Caki2 (cell line): Measurements from ENCODE around the gene HCFC1R1. TPM values are rescaled to one million over a fixed set of nuclear protein-coding genes. Genes with fewer than 3 reads are reported as not detected.
"Not testable (repeated sequence)": the region's sequence is repeated elsewhere in the genome, so short reads cannot be mapped to it uniquely, and the experiment has no call there.

ENCODE experiments used
- DNase-seq: peaks from one replicate; pipeline ENCODE4 v3.0.0-alpha.2; 2015; ENCODE audit warnings: low read depth
- in situ Hi-C: cut with HindIII; loops from 2 replicates; pipeline ENCODE4 v1.10.0; 2016; ENCODE audit warnings: low sequenced_read_pairs, low pct_unique_long_range_greater_than_20kb, mixed read lengths
- total RNA-seq: library from RNA; depleted of rRNA; stranded (reverse); fragments of >200 nt; shearing (Covaris generic); gene quantifications from 2 replicates; pipeline ENCODE4 v1.2.3, GENCODE V29; 2014; ENCODE audit warnings: low replicate concordance

The HCFC1R1 gene
- total RNA-seq, 1 experiment from 2014 or later: 685 TPM

DNA sequence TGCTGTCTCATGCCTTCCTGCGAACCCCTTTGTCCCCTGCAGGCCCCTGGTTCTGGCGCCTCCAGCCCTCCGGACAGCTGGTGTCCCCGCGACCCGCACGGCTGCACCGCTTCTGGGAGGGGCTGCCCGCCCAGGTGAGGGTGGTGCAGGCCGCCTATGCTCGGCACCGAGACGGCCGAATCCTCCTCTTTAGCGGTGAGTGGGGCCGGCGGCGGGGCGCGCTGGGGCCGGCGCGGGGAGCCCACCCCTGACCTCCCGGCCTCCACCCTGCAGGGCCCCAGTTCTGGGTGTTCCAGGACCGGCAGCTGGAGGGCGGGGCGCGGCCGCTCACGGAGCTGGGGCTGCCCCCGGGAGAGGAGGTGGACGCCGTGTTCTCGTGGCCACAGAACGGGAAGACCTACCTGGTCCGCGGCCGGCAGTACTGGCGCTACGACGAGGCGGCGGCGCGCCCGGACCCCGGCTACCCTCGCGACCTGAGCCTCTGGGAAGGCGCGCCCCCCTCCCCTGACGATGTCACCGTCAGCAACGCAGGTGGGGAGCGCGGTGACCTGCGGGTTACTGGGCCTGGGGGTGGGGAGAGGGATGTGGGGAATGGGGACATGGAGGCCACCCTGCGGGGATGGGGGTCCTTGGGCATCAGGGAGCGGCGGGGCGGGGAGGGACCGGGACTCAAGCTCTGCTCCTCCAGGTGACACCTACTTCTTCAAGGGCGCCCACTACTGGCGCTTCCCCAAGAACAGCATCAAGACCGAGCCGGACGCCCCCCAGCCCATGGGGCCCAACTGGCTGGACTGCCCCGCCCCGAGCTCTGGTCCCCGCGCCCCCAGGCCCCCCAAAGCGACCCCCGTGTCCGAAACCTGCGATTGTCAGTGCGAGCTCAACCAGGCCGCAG, 34.6 kb upstream of the HCFC1R1 start:
- no peak for DNase-seq
- in situ Hi-C loops: no loop called here

GRCh38 chr16:3057181-3058138, 33.7 kb upstream of the HCFC1R1 start:
- in situ Hi-C loops: no loop called here
- no peak for DNase-seq

GRCh38 chr16:3056336-3057180, 32.8 kb upstream of the HCFC1R1 start:
- no peak for DNase-seq
- in situ Hi-C loops: no loop called here

DNA sequence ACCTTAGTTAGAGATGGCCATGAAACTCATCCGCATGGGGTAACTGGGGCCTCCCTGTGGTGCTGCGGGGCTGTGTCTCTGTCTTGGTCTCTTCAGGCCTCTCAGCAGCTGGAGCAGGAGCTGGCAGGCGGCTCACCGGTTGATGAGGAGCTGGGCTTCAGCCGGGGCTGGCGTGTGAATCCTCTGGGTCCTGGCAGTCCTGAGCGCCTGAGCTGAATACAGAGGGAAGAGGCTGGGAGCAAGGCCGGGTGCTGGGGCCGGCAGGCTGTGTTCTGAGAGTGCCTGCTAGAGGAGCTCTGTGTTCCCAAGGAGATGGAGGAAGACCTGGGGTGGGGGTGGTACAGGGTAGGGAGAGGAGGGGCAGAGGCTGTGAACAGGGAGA, 32.0 kb upstream of the HCFC1R1 start:
- in situ Hi-C loops, DNase-seq: not testable (repeated sequence)

GRCh38 chr16:3054965-3055733, 31.4 kb upstream of the HCFC1R1 start:
- DNase-seq: no peak

GRCh38 chr16:3053330-3053710, 29.6 kb upstream of the HCFC1R1 start:
- DNase-seq, in situ Hi-C loops: not testable (repeated sequence)

More at GRCh38 chr16:3054965-3055733, 31.4 kb upstream of the HCFC1R1 start:
- in situ Hi-C loops: no loop called here

DNA sequence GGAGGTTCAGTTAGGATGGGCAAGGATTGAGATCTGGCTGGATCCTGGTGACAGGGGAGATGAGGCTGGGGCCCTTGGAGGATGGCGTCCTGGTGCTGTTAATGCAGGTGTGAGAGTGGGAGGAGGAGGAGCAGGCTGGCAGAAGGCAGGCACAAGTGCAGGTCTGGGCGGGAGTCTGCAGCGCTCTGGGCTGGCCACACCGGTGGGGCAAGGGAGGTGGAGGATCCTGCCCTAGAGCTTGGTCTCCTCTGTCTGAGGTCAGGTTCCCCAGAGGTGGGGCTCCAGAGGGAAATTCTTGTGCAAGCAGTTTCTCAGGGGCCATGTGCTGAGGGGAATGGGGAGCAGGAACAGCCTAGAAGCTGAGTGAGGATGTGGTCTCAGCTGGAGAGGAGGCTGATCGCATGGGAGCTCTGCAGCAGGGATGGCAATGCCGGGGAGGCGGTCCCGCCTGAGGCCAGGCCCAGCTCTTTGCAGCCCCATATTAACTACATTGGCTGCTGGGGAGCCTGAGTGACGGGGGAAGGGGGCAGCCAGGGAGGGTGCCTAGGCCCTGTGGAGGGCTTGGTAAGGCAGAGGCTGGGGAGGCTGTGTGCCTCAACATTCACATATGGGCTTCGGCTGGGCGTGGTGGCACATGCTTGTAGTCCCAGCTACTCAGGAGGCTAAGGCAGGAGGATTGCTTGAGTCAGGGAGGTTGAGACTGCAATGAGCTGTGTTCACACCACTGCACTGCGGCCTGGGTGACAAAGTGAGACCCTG, 29.0 kb upstream of the HCFC1R1 start:
- DNase-seq, in situ Hi-C loops: not testable (repeated sequence)

DNA sequence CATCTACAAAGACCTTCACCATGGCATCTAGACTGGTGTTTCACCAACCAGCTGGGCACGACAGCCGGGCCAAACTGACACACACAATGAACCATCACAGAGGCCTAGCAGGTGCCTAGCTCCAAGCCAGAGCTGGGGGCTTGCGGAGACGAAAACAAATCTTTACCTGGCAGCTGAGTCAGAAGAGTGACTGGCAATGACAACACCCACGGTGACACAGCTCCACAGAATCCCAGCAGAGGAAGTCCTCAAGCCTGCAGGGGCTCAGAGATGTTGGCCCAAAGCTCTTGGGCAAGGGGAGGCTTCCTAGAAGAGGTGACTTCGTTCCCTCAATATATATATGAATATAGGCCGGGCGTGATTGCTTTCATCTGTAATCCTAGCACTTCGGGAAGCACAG, 27.8 kb upstream of the HCFC1R1 start:
- in situ Hi-C loops: no loop called here
- DNase-seq: no peak

DNA sequence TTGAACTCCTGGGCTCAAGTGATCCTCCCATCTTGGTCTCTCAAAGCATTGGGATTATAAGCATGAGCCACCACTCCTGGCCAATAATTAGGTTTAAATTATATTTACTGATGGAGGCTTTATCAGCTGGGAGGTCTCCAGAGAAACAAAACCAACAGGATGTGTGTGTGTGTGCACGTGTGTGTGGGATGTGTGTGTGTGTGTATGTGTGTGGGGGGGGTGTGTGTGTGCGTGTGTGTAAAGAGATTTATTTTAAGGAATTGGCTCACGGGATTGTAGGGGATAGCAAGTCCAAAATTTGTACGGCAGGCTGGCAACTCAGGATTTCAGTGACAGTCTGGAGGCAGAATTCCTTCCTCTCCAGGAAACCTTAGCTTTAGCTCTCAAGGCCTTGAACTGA, 27.3 kb upstream of the HCFC1R1 start:
- DNase-seq: no peak
- in situ Hi-C loops: no loop called here

GRCh38 chr16:3050487-3050886, 26.7 kb upstream of the HCFC1R1 start:
- DNase-seq: no peak
- in situ Hi-C loops: no loop called here

DNA sequence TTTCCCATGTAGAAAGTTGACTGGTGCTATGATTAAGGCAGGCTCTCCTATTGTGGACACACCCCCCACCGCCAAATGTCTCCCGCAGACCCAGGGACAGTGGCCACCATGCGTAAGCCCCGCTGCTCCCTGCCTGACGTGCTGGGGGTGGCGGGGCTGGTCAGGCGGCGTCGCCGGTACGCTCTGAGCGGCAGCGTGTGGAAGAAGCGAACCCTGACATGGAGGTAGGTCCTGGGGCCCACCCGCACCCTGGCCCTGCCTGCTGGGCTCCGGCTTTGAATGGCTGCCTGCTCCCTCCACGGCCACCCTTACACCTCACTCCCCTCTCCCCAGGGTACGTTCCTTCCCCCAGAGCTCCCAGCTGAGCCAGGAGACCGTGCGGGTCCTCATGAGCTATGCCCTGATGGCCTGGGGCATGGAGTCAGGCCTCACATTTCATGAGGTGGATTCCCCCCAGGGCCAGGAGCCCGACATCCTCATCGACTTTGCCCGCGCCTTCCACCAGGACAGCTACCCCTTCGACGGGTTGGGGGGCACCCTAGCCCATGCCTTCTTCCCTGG, 26.3 kb upstream of the HCFC1R1 start:
- no peak for DNase-seq
- in situ Hi-C loops: no loop called here

- in situ Hi-C loops: no loop called here
- no peak for DNase-seq
Observed at GRCh38 chr16:3047387-3047720, 23.6 kb upstream of the HCFC1R1 start.

DNA sequence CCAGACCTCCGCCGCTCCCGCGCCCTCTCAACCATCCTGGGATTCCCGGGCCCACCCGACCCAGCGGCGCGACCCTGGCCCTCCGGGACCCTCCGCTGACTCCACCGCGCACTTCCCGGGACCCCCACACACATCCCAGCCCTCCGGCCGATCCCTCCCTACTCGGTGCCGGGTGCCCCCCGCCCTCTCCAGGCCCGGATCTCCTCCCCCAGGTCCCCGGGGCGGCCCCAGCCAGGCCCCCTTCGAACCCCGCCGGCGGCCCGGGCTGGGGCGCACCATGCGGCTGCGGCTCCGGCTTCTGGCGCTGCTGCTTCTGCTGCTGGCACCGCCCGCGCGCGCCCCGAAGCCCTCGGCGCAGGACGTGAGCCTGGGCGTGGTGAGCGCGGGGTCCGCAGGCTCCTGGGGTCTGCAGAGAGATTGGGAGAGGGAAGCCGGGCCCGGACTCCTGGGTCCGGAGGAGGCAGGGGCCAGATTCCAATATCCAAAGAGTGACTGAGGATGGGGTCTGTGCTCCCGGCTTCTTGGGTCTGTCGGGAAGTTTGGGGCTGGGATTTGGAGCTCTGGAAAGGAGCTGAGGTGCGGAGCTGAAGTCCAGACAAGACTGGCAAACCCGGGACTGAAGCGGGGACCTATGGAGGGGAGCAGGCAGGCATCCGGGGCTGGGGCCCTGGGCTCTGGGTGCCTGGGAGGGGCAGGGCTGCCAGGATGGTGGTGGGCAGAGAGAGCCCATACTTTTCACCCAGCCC, 23.1 kb upstream of the HCFC1R1 start:
- DNase-seq: no peak
- in situ Hi-C loops: no loop called here

- DNase-seq: no peak
- in situ Hi-C loops: no loop called here
Observed at GRCh38 chr16:3045758-3046640, 22.3 kb upstream of the HCFC1R1 start, which contains the start of gene MMP25. Gene MMP25, plus strand, starts transcription at chr16:3046561. Its CDS starts 357 bp downstream, at chr16:3046918.

DNA sequence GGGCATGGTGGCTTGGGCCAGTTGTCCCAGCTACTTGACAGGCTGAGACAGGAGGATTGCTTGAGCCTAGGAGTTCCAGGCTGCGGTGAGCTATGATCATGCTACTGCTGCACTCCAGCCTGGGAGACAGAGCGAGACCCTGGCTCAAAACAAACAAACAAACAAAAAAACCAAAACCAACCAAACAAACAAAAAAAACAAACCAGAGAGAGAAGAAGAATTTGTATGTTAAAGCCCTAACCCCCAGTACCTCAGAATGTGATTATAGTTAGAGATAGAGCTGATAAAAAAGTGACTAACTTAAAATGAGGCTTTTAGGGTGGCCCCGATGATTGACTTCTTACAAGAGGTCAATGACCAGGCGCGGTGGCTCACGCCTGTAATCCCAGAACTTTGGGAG, 21.0 kb upstream of the HCFC1R1 start:
- DNase-seq: no peak
- in situ Hi-C loops: no loop called here
